HepG2 (cell line): Measurements from ENCODE around the gene GPR15. TPM values are rescaled to one million over a fixed set of nuclear protein-coding genes. Genes with fewer than 3 reads are reported as not detected.

Experiments used
- ATAC-seq: fragments of 200-7000 bp; cut with Tn5 transposase; 3 replicates; pipeline ENCODE4 v1.9.1; 2020; ENCODE audit warnings: mild to moderate bottlenecking, moderate library complexity
- BruUV-seq: library from RNA; stranded (reverse); fragments of 400-500 nt; replicated peaks from 2 replicates; lab custom pipeline; 2021; lab: Mats Ljungman, UMichigan
- CTCF ChIA-PET: fragments of 300-600 bp; formaldehyde crosslinking; extraction: SDS; loops from one replicate; lab custom pipeline; 2021; ENCODE audit warnings: low total read pairs, inconsistent platforms, low intra/inter-chr PET ratio; lab: Yijun Ruan, JAX
- POLR2A ChIA-PET: fragments of 350-600 bp; sonication (Branson Sonifier 250); formaldehyde crosslinking; loops from one replicate; lab custom pipeline; 2020; ENCODE audit warnings: antibody characterized with exemption, inconsistent platforms; lab: Yijun Ruan, JAX
- DNase-seq: peaks from one replicate; pipeline ENCODE4 v3.0.0-alpha.2; 2015; ENCODE audit warnings: low spot score
- FAIRE-seq: peaks from 3 replicates; lab custom pipeline; 2011; peaks lifted over from hg19 to GRCh38; lab: Jason Lieb, UNC
- H2AFZ ChIP-seq: one replicate; pipeline ENCODE4 v1.6.1; 2011; ENCODE audit warnings: low read length, inconsistent platforms
- H3K27ac ChIP-seq: fragments of 300-600 bp; 3 replicates; pipeline ENCODE4 v1.8.0; 2011; ENCODE audit warnings: mixed run types, mild to moderate bottlenecking, mixed read lengths, low read length, inconsistent platforms; ENCODE audit not compliant: insufficient read depth; ENCODE audit errors: extremely low read length
- H3K27me3 ChIP-seq, 2 experiments: fragments of 200-600 bp in 1 of 2; 2 replicates in 1 of 2; 3 replicates in 1 of 2; pipeline versions ENCODE4 v1.6.0 to v1.8.0; 2011; ENCODE audit warnings: low read length in 2 of 2, mild to moderate bottlenecking in 2 of 2, moderate library complexity in 2 of 2, inconsistent platforms in 1 of 2; ENCODE audit not compliant: insufficient read depth in 2 of 2, control insufficient read depth in 1 of 2
- H3K36me3 ChIP-seq, 2 experiments: fragments of 200-600 bp in 1 of 2; replicated peaks in 1 of 2; 2 replicates in 1 of 2; 3 replicates in 1 of 2; pipeline versions ENCODE4 v1.5.1 to v1.8.0; 2011; ENCODE audit warnings: low read length in 2 of 2, inconsistent platforms in 1 of 2; ENCODE audit not compliant: insufficient read depth in 2 of 2, control insufficient read depth in 1 of 2
- H3K4me1 ChIP-seq: 2 replicates; pipeline ENCODE4 v1.5.1; 2012; ENCODE audit warnings: low read length, inconsistent platforms; ENCODE audit not compliant: insufficient read depth
- H3K4me2 ChIP-seq: 2 replicates; pipeline ENCODE4 v1.6.0; 2011; ENCODE audit warnings: low read depth, low read length, inconsistent platforms
- H3K4me3 ChIP-seq, 3 experiments: fragments of 200-600 bp in 1 of 3; sonication (generic), shearing (Covaris generic) in 1 of 3; replicated peaks in 1 of 3; 2 replicates each; pipeline ENCODE4 v1.5.1; 2011 to 2016; ENCODE audit warnings: low read length in 3 of 3, inconsistent platforms in 2 of 3, low read depth in 2 of 3, mild to moderate bottlenecking in 2 of 3, control low read depth in 1 of 3, mixed read lengths in 1 of 3; ENCODE audit not compliant: insufficient read depth in 1 of 3
- H3K79me2 ChIP-seq: one replicate; pipeline ENCODE4 v1.6.1; 2011; ENCODE audit warnings: low read length, inconsistent platforms; ENCODE audit not compliant: insufficient read depth
- H3K9ac ChIP-seq: 2 replicates; pipeline ENCODE4 v1.6.0; 2011; ENCODE audit warnings: mild to moderate bottlenecking, low read depth, low read length, inconsistent platforms; ENCODE audit not compliant: insufficient read depth
- H3K9me3 ChIP-seq: 2 replicates; pipeline ENCODE4 v1.5.1; 2012; ENCODE audit warnings: mild to moderate bottlenecking, low read length
- H4K20me1 ChIP-seq: 2 replicates; pipeline ENCODE4 v1.6.0; 2011; ENCODE audit warnings: inconsistent platforms, mild to moderate bottlenecking, low read length, moderate library complexity; ENCODE audit not compliant: insufficient read depth
- RAD21 ChIP-seq: fragments of 450-650 bp; formaldehyde crosslinking; IDR thresholded peaks from 2 replicates; pipeline ENCODE4 v1.5.0; 2020; ENCODE audit warnings: mild to moderate bottlenecking
- ZNF766 ChIP-seq: sonication (generic); formaldehyde crosslinking; IDR thresholded peaks from 2 replicates; pipeline ENCODE4 v1.5.0; 2020; ENCODE audit warnings: missing genetic modification reagents, borderline replicate concordance
- WGBS: methylation state at CpG from one replicate; pipeline ENCODE4 v1.1.6; 2017; ENCODE audit warnings: low lambda C conversion rate; 5-methylcytosine and 5-hydroxymethylcytosine counted together
- in situ Hi-C: cut with HindIII; loops from 2 replicates; pipeline ENCODE4 v1.10.0; 2017; ENCODE audit warnings: low pct_unique_long_range_greater_than_20kb; ENCODE audit not compliant: extremely low pct_ligation_motif_present
- intact Hi-C: fragments of 100-400 bp; cut with micrococcal nuclease; formaldehyde crosslinking; loops from one replicate; pipeline ENCODE4 v1.10.0; 2022; ENCODE audit not compliant: unreplicated experiment
- polyA plus RNA-seq, 8 experiments: library from polyadenylated mRNA; depleted of rRNA in 3 of 8; stranded (reverse) in 7 of 8; unstranded in 1 of 8; fragments of >200 nt; fragmentation: Illumina TruSeq in 4 of 8; extraction: Trizol in 4 of 8; gene quantifications; 2 replicates each; pipeline versions ENCODE4 v1.2.1 to v1.2.3, GENCODE V29; 2011 to 2016; ENCODE audit warnings: low read depth in 4 of 8, missing spikeins in 1 of 8, mixed read lengths in 1 of 8; ENCODE audit not compliant: insufficient read depth in 1 of 8
- total RNA-seq, 5 experiments: library from RNA; depleted of rRNA; stranded (reverse); fragments of >200 nt; fragmentation: Illumina TruSeq; extraction: Trizol; gene quantifications; 2 replicates each; pipeline ENCODE4 v1.2.3, GENCODE V29; 2016; ENCODE audit warnings: low read depth in 1 of 5
- TF ChIP-seq, protein P1 (sequence below), 2 experiments: sonication (generic) in 1 of 2; formaldehyde crosslinking in 1 of 2; IDR thresholded peaks; 2 replicates each; pipeline versions ENCODE4 v1.5.1 to v1.6.1; 2011 to 2020; ENCODE audit warnings: borderline replicate concordance in 1 of 2, low read depth in 1 of 2, low read length in 1 of 2, mild to moderate bottlenecking in 1 of 2, missing genetic modification reagents in 1 of 2, moderate library complexity in 1 of 2
- TF ChIP-seq, protein P2 (sequence below): sonication (generic); formaldehyde crosslinking; IDR thresholded peaks from 2 replicates; pipeline ENCODE4 v1.4.0; 2020; ENCODE audit warnings: missing genetic modification reagents
- TF ChIP-seq, protein P3 (sequence below): sonication (generic); formaldehyde crosslinking; IDR thresholded peaks from 2 replicates; pipeline ENCODE4 v1.4.0; 2020; ENCODE audit warnings: mild to moderate bottlenecking, missing genetic modification reagents, borderline replicate concordance
- TF ChIP-seq, protein P4 (sequence below): sonication (generic); formaldehyde crosslinking; IDR thresholded peaks from 2 replicates; pipeline ENCODE4 v1.4.0; 2020; ENCODE audit warnings: mild to moderate bottlenecking, low read depth, missing genetic modification reagents

GPR15 gene
- total and polyA plus RNA-seq, 2 of the 13 experiments (the other 11 are each of a cell fraction or from before 2014, with no cell fraction given): not detected

DNA sequence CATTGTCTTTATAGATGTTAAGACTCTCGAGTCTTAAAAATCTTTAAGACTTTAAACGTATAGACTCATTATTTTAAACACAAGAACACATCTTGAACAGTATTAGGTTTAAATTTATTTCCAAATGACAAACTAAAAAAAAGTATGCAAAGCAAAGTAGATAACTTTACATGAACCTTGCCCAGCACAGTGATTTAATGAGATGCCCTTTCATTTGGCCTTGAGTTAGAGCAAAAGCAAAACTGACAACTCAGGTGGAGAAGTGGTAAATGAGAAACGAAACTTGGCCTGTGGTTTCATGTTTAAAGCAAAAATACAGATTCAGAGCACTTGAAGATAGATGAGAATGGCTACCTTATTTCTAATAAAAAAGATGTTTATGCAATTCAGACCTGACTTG, 8.6 kb downstream of the GPR15 start:
- Histone ChIP-seq H3K4me1 (peaks cover 6% of the 10 kb centered on the region; the same call in 1 of the 2 replicates), H3K27ac (no peak overlapping the region), H3K27me3 (no peaks in the 10 kb centered on the region), H4K20me1 (no peaks in the 10 kb centered on the region), H3K9me3 (no peaks in the 10 kb centered on the region), H3K4me2 (no peak overlapping the region), H3K9ac (no peak overlapping the region), H3K4me3 (no peak overlapping the region), H3K36me3 (no peaks in the 10 kb centered on the region), H3K79me2 (no peaks in the 10 kb centered on the region), H2AFZ (no peak overlapping the region)
- 50% methylated on average over 3 of the region's 3 CpGs for WGBS
- in situ Hi-C loops: no loop called here
- intact Hi-C loops: no loop called here
- ChIA-PET CTCF (no interaction called here), POLR2A (no interaction called here)
- no peak for ATAC-seq
- no peak for FAIRE-seq
- DNase-seq: no peak
- BruUV-seq: no TSS peak
- TF ChIP-seq, protein P1, sequence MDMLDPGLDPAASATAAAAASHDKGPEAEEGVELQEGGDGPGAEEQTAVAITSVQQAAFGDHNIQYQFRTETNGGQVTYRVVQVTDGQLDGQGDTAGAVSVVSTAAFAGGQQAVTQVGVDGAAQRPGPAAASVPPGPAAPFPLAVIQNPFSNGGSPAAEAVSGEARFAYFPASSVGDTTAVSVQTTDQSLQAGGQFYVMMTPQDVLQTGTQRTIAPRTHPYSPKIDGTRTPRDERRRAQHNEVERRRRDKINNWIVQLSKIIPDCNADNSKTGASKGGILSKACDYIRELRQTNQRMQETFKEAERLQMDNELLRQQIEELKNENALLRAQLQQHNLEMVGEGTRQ (IDR thresholded peaks at IDR 0.05; ENCODE audit: low read depth, low read length): no peak
- TF ChIP-seq, protein P1 (CRISPR knock-in tag; IDR thresholded peaks at IDR 0.05; ENCODE audit: borderline replicate concordance): no peak
- TF ChIP-seq, protein P2, sequence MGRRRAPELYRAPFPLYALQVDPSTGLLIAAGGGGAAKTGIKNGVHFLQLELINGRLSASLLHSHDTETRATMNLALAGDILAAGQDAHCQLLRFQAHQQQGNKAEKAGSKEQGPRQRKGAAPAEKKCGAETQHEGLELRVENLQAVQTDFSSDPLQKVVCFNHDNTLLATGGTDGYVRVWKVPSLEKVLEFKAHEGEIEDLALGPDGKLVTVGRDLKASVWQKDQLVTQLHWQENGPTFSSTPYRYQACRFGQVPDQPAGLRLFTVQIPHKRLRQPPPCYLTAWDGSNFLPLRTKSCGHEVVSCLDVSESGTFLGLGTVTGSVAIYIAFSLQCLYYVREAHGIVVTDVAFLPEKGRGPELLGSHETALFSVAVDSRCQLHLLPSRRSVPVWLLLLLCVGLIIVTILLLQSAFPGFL (CRISPR knock-in tag): no peak
- TF ChIP-seq RAD21 (no peak), ZNF766 (CRISPR knock-in tag) (no peak)
- TF ChIP-seq, protein P3, sequence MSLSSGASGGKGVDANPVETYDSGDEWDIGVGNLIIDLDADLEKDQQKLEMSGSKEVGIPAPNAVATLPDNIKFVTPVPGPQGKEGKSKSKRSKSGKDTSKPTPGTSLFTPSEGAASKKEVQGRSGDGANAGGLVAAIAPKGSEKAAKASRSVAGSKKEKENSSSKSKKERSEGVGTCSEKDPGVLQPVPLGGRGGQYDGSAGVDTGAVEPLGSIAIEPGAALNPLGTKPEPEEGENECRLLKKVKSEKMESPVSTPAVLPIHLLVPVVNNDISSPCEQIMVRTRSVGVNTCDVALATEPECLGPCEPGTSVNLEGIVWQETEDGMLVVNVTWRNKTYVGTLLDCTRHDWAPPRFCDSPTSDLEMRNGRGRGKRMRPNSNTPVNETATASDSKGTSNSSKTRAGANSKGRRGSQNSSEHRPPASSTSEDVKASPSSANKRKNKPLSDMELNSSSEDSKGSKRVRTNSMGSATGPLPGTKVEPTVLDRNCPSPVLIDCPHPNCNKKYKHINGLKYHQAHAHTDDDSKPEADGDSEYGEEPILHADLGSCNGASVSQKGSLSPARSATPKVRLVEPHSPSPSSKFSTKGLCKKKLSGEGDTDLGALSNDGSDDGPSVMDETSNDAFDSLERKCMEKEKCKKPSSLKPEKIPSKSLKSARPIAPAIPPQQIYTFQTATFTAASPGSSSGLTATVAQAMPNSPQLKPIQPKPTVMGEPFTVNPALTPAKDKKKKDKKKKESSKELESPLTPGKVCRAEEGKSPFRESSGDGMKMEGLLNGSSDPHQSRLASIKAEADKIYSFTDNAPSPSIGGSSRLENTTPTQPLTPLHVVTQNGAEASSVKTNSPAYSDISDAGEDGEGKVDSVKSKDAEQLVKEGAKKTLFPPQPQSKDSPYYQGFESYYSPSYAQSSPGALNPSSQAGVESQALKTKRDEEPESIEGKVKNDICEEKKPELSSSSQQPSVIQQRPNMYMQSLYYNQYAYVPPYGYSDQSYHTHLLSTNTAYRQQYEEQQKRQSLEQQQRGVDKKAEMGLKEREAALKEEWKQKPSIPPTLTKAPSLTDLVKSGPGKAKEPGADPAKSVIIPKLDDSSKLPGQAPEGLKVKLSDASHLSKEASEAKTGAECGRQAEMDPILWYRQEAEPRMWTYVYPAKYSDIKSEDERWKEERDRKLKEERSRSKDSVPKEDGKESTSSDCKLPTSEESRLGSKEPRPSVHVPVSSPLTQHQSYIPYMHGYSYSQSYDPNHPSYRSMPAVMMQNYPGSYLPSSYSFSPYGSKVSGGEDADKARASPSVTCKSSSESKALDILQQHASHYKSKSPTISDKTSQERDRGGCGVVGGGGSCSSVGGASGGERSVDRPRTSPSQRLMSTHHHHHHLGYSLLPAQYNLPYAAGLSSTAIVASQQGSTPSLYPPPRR: no peak
- TF ChIP-seq, protein P4, sequence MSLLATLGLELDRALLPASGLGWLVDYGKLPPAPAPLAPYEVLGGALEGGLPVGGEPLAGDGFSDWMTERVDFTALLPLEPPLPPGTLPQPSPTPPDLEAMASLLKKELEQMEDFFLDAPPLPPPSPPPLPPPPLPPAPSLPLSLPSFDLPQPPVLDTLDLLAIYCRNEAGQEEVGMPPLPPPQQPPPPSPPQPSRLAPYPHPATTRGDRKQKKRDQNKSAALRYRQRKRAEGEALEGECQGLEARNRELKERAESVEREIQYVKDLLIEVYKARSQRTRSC (CRISPR knock-in tag): no peak
